ENCODE data around the gene ATXN10. TPM values are rescaled to one million over a fixed set of nuclear protein-coding genes. Genes with fewer than 3 reads are reported as not detected.
A peak's percentile ranks its signal among the peaks of the same experiment; 100 is the strongest.

The ATXN10 gene
- total RNA-seq, 1 donor from 2014 or later = 53.2 TPM

- no peak for DNase-seq (ENCODE audit: low read depth in 2 of 2)
These were observed 204.8 kb downstream of the ATXN10 start for GRCh38 chr22:45876136-45877035.

GRCh38 chr22:45877036-45877380 is 205.4 kb downstream of the ATXN10 start:
- no peak for DNase-seq (ENCODE audit: low read depth in 2 of 2)

- no peak for DNase-seq (ENCODE audit: low read depth in 2 of 2)
These were observed 206.0 kb downstream of the ATXN10 start for GRCh38 chr22:45877651-45878050.

- no peak for DNase-seq (ENCODE audit: low read depth in 2 of 2)
These were observed 206.6 kb downstream of the ATXN10 start for GRCh38 chr22:45878051-45878781.

GRCh38 chr22:45878901-45879551 is 207.4 kb downstream of the ATXN10 start:
- no peak for DNase-seq (ENCODE audit: low read depth in 2 of 2)

- no peak for DNase-seq (ENCODE audit: low read depth in 2 of 2)
These were observed 207.9 kb downstream of the ATXN10 start for GRCh38 chr22:45879552-45879949.

GRCh38 chr22:45880091-45880715 is 208.6 kb downstream of the ATXN10 start:
- DNase-seq (ENCODE audit: low read depth in 2 of 2) = no peak

GRCh38 chr22:45880716-45881523 is 209.3 kb downstream of the ATXN10 start:
- no peak for DNase-seq (ENCODE audit: low read depth in 2 of 2)

- DNase-seq (ENCODE audit: low read depth in 2 of 2) = no peak
These were observed 209.9 kb downstream of the ATXN10 start for GRCh38 chr22:45881524-45881875.

- no peak for DNase-seq (ENCODE audit: low read depth in 2 of 2)
These were observed 211.5 kb downstream of the ATXN10 start for GRCh38 chr22:45882881-45883810.

GRCh38 chr22:45883811-45884170 is 212.2 kb downstream of the ATXN10 start:
- no peak for DNase-seq (ENCODE audit: low read depth in 2 of 2)

- no peak for DNase-seq (ENCODE audit: low read depth in 2 of 2)
These were observed 212.8 kb downstream of the ATXN10 start for GRCh38 chr22:45884201-45885062.

- DNase-seq (ENCODE audit: low read depth in 2 of 2) = no peak
These were observed 213.7 kb downstream of the ATXN10 start for GRCh38 chr22:45885171-45885840.

GRCh38 chr22:45885941-45886395 is 214.3 kb downstream of the ATXN10 start:
- peak in 1 of 2 donors; percentile 47 for DNase-seq (ENCODE audit: low read depth in 2 of 2)

GRCh38 chr22:45886540-45886939 is 214.9 kb downstream of the ATXN10 start:
- no peak for DNase-seq (ENCODE audit: low read depth in 2 of 2)

GRCh38 chr22:45887202-45888131 is 215.8 kb downstream of the ATXN10 start:
- DNase-seq (ENCODE audit: low read depth in 2 of 2) = no peak
